Neural crest cell (in vitro differentiated cells): ENCODE results near the gene JMJD7. TPM values are rescaled to one million over a fixed set of nuclear protein-coding genes. Genes with fewer than 3 reads are reported as not detected.

ENCODE experiments used
- DNase-seq: peaks from one replicate; pipeline ENCODE4 v3.0.0; 2021; ENCODE audit warnings: low read depth, mixed read lengths, low spot score
- H3K27ac Mint-ChIP-seq: one replicate; pipeline ENCODE4 v1.8.0; 2021; ENCODE audit warnings: mild to moderate bottlenecking, mixed read lengths; ENCODE audit not compliant: unreplicated experiment
- H3K27me3 Mint-ChIP-seq: 2 replicates; pipeline ENCODE4 v1.8.0; 2021; ENCODE audit warnings: low read depth, mild to moderate bottlenecking, mixed read lengths
- H3K36me3 Mint-ChIP-seq: 2 replicates; pipeline ENCODE4 v1.8.0; 2021; ENCODE audit warnings: low read depth, mild to moderate bottlenecking, mixed read lengths
- H3K4me1 Mint-ChIP-seq: 2 replicates; pipeline ENCODE4 v1.8.0; 2021; ENCODE audit warnings: mixed read lengths
- H3K4me3 Mint-ChIP-seq: one replicate; pipeline ENCODE4 v1.8.0; 2021; ENCODE audit warnings: mild to moderate bottlenecking, mixed read lengths
- H3K9me3 Mint-ChIP-seq: 2 replicates; pipeline ENCODE4 v1.8.0; 2021; ENCODE audit warnings: mixed read lengths
- total RNA-seq: library from RNA; stranded (reverse); gene quantifications from 2 replicates; pipeline ENCODE4 v1.2.1, GENCODE V29; 2021
- TF ChIP-seq, protein P1 (sequence below): fragments of 200-600 bp; sonication (generic); conservative IDR thresholded peaks from 2 replicates; pipeline ENCODE4 v1.5.0; 2021; ENCODE audit warnings: antibody characterized with exemption, mild to moderate bottlenecking

JMJD7 gene
- total RNA-seq, 1 donor from 2014 or later, result 16.6 TPM

DNA sequence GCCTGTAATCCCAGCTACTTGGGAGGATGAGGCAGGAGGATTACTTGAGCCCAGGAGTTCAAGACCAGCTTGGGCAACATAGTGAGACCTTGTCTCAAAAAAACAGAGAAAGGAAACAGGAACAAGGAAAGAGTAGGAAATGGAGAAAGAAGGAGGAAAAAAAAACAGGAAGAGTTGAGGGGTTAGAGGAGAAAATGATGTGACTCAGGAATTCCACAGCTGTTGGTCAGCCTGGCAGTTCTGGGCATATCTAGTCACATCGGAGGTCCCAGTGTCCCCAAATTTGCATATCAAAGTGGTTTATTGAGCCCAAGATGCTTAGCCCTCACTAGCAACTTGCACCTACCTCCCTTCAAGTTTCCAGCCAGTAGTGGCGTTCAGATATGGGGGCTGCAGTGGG lies 18.8 kb upstream of the JMJD7 start:
- Mint-ChIP-seq H3K4me3 (no peak overlapping the region), H3K27me3 (no peaks in the 10 kb centered on the region), H3K36me3 (no peaks in the 10 kb centered on the region), H3K27ac (no peak overlapping the region), H3K9me3 (no peaks in the 10 kb centered on the region), H3K4me1 (peaks cover 7% of the 10 kb centered on the region)
- TF ChIP-seq, protein P1, sequence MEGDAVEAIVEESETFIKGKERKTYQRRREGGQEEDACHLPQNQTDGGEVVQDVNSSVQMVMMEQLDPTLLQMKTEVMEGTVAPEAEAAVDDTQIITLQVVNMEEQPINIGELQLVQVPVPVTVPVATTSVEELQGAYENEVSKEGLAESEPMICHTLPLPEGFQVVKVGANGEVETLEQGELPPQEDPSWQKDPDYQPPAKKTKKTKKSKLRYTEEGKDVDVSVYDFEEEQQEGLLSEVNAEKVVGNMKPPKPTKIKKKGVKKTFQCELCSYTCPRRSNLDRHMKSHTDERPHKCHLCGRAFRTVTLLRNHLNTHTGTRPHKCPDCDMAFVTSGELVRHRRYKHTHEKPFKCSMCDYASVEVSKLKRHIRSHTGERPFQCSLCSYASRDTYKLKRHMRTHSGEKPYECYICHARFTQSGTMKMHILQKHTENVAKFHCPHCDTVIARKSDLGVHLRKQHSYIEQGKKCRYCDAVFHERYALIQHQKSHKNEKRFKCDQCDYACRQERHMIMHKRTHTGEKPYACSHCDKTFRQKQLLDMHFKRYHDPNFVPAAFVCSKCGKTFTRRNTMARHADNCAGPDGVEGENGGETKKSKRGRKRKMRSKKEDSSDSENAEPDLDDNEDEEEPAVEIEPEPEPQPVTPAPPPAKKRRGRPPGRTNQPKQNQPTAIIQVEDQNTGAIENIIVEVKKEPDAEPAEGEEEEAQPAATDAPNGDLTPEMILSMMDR, result no peak
- DNase-seq, result no peak

DNA sequence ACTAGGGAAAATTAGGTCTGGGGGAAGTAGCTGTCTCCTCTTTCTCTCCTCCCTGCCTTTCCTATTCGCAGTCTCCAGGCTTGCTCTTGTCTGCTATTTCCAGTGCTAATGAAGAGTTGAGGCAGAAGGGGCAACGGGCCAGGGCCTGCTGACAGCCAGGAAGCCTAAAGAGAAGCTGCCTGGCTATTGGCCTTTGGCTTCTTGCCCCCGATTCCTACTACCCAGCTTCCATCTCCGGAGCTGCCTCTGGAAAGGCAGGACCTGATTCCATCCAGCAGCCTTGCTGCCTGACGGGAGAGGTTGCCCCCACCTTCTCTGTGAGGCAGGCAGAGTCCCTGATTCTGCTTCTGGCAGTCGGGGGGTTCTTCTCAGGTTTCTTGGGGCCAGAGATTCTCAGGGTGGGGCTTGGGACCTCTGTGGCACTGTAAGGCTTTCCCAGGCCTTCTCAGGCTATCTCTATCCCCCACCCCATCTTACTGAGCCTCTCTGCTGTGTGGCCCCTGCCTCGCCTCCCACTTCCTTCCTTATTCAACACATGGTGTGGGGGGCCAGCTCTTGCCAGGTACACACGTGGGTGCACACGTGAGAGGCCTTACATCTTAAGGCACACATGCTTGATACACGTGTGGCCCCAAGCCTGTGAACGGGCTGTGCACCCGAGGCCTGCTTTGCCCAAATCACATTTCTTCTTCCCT lies 18.2 kb upstream of the JMJD7 start:
- Mint-ChIP-seq H3K4me3 (no peak overlapping the region), H3K4me1 (peaks cover 7% of the 10 kb centered on the region), H3K36me3 (no peaks in the 10 kb centered on the region), H3K27ac (no peak overlapping the region), H3K27me3 (no peaks in the 10 kb centered on the region), H3K9me3 (no peaks in the 10 kb centered on the region)
- no peak for DNase-seq
- TF ChIP-seq, protein P1, result no peak

DNA sequence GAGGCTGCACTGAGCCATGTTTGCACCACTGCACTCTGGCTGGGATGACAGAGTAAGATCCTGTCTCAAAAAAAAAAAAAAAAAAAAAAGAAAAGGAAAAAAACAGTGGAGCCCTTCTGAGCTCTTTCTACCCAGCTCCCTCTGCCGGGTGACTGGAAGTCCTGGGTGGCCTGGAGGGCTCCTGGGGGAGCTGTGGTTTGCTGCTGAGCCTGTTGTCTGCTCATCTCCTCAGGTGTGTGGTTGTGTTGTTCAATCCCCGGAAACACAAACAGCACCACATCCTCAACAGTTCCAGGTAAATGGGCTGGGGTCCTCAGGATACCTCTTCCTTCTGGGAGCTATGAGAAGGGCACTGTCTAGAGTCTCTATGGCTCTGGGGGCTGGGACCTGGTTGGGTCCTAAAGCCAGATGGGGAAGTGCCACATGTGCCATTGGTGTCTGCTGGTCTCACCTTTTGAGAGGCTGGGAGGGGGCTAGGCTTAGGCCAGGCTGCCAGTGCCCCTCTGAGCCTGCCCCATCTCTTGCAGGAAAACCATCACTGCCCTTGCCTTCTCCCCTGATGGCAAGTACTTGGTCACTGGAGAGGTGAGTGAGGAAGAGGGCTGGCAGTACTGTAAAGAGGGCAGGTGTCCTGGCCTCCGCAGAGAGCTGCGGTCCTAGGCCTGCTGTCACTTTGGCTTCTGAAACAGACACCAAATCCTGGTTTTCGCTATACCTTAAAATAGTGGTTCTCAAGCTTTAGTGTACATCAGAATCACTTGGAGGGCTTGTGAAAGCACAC lies 17.1 kb upstream of the JMJD7 start:
- H3K36me3 Mint-ChIP-seq, result no peaks in the 10 kb centered on the region
- TF ChIP-seq, protein P1, result no peak
- H3K4me3 Mint-ChIP-seq, result no peak overlapping the region
- H3K4me1 Mint-ChIP-seq, result peaks cover 6% of the 10 kb centered on the region
- no peak for DNase-seq
- H3K9me3 Mint-ChIP-seq, result no peaks in the 10 kb centered on the region
- no peaks in the 10 kb centered on the region for H3K27me3 Mint-ChIP-seq
- H3K27ac Mint-ChIP-seq, result no peak overlapping the region

DNA sequence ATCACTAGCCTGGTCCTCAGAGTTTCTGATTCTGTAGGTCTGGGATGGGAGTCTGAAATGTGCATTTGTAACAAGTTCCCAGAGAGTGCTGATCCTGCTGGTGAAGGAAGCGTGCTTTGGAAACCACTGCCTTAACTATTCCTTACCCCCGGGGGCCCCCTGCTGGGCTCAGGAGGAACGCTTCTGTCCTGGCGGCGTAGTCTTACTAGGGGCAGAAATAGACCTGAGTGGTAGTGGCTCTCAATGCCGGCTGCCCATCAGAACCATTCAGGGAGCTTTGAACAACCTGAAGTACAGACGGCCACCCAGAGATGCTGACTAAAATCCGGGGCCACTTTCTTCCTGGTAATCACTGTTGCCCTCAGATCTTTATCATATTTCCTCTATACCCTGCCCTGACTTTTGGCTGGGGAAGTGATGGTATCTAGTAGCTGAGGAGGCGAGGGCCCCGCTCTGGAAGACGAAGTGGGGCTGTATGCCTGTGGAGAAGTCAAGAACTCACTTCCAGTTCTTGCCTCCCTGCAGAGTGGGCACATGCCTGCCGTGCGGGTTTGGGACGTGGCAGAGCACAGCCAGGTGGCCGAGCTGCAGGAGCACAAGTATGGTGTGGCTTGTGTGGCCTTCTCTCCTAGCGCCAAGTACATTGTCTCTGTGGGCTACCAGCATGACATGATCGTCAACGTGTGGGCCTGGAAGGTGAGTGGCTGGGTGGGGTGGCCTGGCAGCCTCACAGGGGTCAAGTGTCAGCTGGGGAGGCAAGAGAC lies 16.3 kb upstream of the JMJD7 start:
- Mint-ChIP-seq H3K9me3 (no peaks in the 10 kb centered on the region), H3K27me3 (no peaks in the 10 kb centered on the region), H3K4me1 (peaks cover 4% of the 10 kb centered on the region), H3K4me3 (no peak overlapping the region), H3K27ac (no peak overlapping the region), H3K36me3 (no peaks in the 10 kb centered on the region)
- DNase-seq, result peak; percentile 73
- TF ChIP-seq, protein P1, result peak; percentile 90

DNA sequence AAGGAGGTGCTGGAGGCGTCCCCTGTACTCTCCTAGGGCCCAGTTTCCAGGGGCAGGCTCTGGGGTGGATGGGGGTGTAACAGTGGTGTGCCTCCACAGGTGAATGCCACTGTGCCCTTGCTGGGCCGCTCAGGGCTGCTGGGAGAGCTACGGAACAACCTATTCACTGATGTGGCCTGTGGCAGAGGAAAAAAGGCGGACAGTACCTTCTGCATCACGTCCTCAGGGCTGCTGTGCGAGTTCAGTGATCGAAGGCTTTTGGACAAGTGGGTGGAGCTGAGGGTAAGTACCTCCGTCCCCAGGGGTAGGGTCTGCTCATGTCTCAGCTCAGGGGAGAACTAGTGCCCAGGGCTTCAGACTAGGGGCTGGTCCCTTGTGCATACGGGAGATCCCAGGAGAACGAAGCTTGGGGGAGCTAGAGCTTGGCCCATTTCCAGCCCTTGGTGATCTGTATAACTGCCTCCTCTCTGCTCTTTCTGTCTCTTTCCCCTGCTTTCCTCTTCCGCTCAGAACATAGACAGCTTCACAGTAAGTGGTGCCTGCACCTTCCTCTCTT lies 15.0 kb upstream of the JMJD7 start:
- no peaks in the 10 kb centered on the region for H3K27me3 Mint-ChIP-seq
- no peak overlapping the region for H3K4me3 Mint-ChIP-seq
- H3K27ac Mint-ChIP-seq, result no peak overlapping the region
- TF ChIP-seq, protein P1, result no peak
- peaks cover 4% of the 10 kb centered on the region for H3K4me1 Mint-ChIP-seq
- no peak for DNase-seq
- no peaks in the 10 kb centered on the region for H3K36me3 Mint-ChIP-seq
- no peaks in the 10 kb centered on the region for H3K9me3 Mint-ChIP-seq
